CD4-positive, alpha-beta T cell treated with Interleukin-6 for 4 hours (primary cell): ENCODE data around the gene DSCAML1.

Experiments
- DNase-seq: peaks from one replicate; pipeline ENCODE4 v3.0.0-alpha.2; 2020; ENCODE audit warnings: mixed read lengths

The DSCAML1 gene

GRCh38 chr11:117604336-117604995 lies 192.6 kb downstream of the DSCAML1 start:
- DNase-seq: no peak

GRCh38 chr11:117603932-117604331 lies 193.1 kb downstream of the DSCAML1 start:
- DNase-seq: no peak

- no peak for DNase-seq
Measured at GRCh38 chr11:117601006-117601708, 195.9 kb downstream of the DSCAML1 start.

GRCh38 chr11:117600234-117600783 lies 196.7 kb downstream of the DSCAML1 start:
- DNase-seq: no peak

GRCh38 chr11:117597071-117597470 lies 199.9 kb downstream of the DSCAML1 start:
- peak; percentile 18 for DNase-seq

- DNase-seq: no peak
Measured at GRCh38 chr11:117595440-117595839, 201.6 kb downstream of the DSCAML1 start.

GRCh38 chr11:117594721-117595120 lies 202.3 kb downstream of the DSCAML1 start:
- no peak for DNase-seq

GRCh38 chr11:117593065-117593464 lies 204.0 kb downstream of the DSCAML1 start:
- no peak for DNase-seq

GRCh38 chr11:117591316-117592039 lies 205.5 kb downstream of the DSCAML1 start:
- no peak for DNase-seq

- DNase-seq: no peak
Measured at GRCh38 chr11:117589063-117589462, 208.0 kb downstream of the DSCAML1 start.

GRCh38 chr11:117588166-117588810 lies 208.7 kb downstream of the DSCAML1 start:
- DNase-seq: no peak

GRCh38 chr11:117587416-117587815 lies 209.6 kb downstream of the DSCAML1 start:
- no peak for DNase-seq

- no peak for DNase-seq
Measured at GRCh38 chr11:117586392-117586791, 210.6 kb downstream of the DSCAML1 start.

- no peak for DNase-seq
Measured at GRCh38 chr11:117585631-117586030, 211.4 kb downstream of the DSCAML1 start.

GRCh38 chr11:117584056-117584830 lies 212.8 kb downstream of the DSCAML1 start:
- no peak for DNase-seq

- DNase-seq: no peak
Measured at GRCh38 chr11:117583063-117583801, 213.8 kb downstream of the DSCAML1 start.

- no peak for DNase-seq
Measured at GRCh38 chr11:117582433-117582832, 214.6 kb downstream of the DSCAML1 start.

- no peak for DNase-seq
Measured at GRCh38 chr11:117580866-117581265, 216.2 kb downstream of the DSCAML1 start.

GRCh38 chr11:117579161-117579560 lies 217.9 kb downstream of the DSCAML1 start:
- no peak for DNase-seq

GRCh38 chr11:117575856-117576255 lies 221.2 kb downstream of the DSCAML1 start:
- no peak for DNase-seq

- no peak for DNase-seq
Measured at GRCh38 chr11:117574551-117574950, 222.5 kb downstream of the DSCAML1 start.
